ENCODE measurements around the gene DNAJB5. TPM values are rescaled to one million over a fixed set of nuclear protein-coding genes. Genes with fewer than 3 reads are reported as not detected.
"Not testable (repeated sequence)": the region's sequence is repeated elsewhere in the genome, so short reads cannot be mapped to it uniquely, and the experiment has no call there.

Gene DNAJB5
- total and polyA plus RNA-seq, 4 donors: 16.9 to 54.6 (median 36.0) TPM

GRCh38 chr9:34996905-34997279 is 7.3 kb downstream of the DNAJB5 start:
- 81% methylated on average over 9 of the region's 10 CpGs for WGBS (ENCODE audit: insufficient coverage)
- H3K36me3 ChIP-seq (ENCODE audit: control insufficient read depth, insufficient read depth, low read length): peaks cover 50% of the 10 kb centered on the region
- H3K27ac ChIP-seq (ENCODE audit: low read depth, low read length): no peak overlapping the region

GRCh38 chr9:34997379-34997781 is 7.8 kb downstream of the DNAJB5 start:
- H3K36me3 ChIP-seq (ENCODE audit: control insufficient read depth, insufficient read depth, low read length): peaks cover 47% of the 10 kb centered on the region

More at GRCh38 chr9:34996905-34997279, 7.3 kb downstream of the DNAJB5 start:
- H3K4me3 ChIP-seq (ENCODE audit: low read depth, low read length): no peak overlapping the region
- H3K27me3 ChIP-seq (ENCODE audit: control insufficient read depth, insufficient read depth, low read length): no peaks in the 10 kb centered on the region
- no peaks in the 10 kb centered on the region for H3K9me3 ChIP-seq (ENCODE audit: control insufficient read depth, insufficient read depth, low read length)
- H3K4me1 ChIP-seq (ENCODE audit: control insufficient read depth, insufficient read depth, low read length): peaks cover 35% of the 10 kb centered on the region
- no peak for DNase-seq (ENCODE audit: low read depth in 4 of 6, low spot score in 6 of 6)

GRCh38 chr9:34998266-34998665 is 8.7 kb downstream of the DNAJB5 start:
- 88% methylated on average over 1 of the region's 3 CpGs for WGBS (ENCODE audit: insufficient coverage)
- peaks cover 41% of the 10 kb centered on the region for H3K36me3 ChIP-seq (ENCODE audit: control insufficient read depth, insufficient read depth, low read length)
- no peak overlapping the region for H3K4me3 ChIP-seq (ENCODE audit: low read depth, low read length)
- DNase-seq (ENCODE audit: low read depth in 4 of 6, low spot score in 6 of 6): no peak
- H3K27me3 ChIP-seq (ENCODE audit: control insufficient read depth, insufficient read depth, low read length): no peaks in the 10 kb centered on the region
- no peaks in the 10 kb centered on the region for H3K9me3 ChIP-seq (ENCODE audit: control insufficient read depth, insufficient read depth, low read length)
- H3K4me1 ChIP-seq (ENCODE audit: control insufficient read depth, insufficient read depth, low read length): peaks cover 21% of the 10 kb centered on the region
- H3K27ac ChIP-seq (ENCODE audit: low read depth, low read length): no peak overlapping the region

More at GRCh38 chr9:34997379-34997781, 7.8 kb downstream of the DNAJB5 start:
- H3K27ac ChIP-seq (ENCODE audit: low read depth, low read length): no peak overlapping the region
- H3K4me1 ChIP-seq (ENCODE audit: control insufficient read depth, insufficient read depth, low read length): peaks cover 30% of the 10 kb centered on the region
- H3K4me3 ChIP-seq (ENCODE audit: low read depth, low read length): no peak overlapping the region
- H3K9me3 ChIP-seq (ENCODE audit: control insufficient read depth, insufficient read depth, low read length): no peaks in the 10 kb centered on the region
- no peak for DNase-seq (ENCODE audit: low read depth in 4 of 6, low spot score in 6 of 6)
- H3K27me3 ChIP-seq (ENCODE audit: control insufficient read depth, insufficient read depth, low read length): no peaks in the 10 kb centered on the region

- Histone ChIP-seq H3K4me1 (ENCODE audit: control insufficient read depth, insufficient read depth, low read length) (peaks cover 8% of the 10 kb centered on the region), H3K4me3 (ENCODE audit: low read depth, low read length) (no peak overlapping the region), H3K36me3 (ENCODE audit: control insufficient read depth, insufficient read depth, low read length) (peaks cover 33% of the 10 kb centered on the region), H3K27ac (ENCODE audit: low read depth, low read length) (no peak overlapping the region), H3K27me3 (ENCODE audit: control insufficient read depth, insufficient read depth, low read length) (no peaks in the 10 kb centered on the region), H3K9me3 (ENCODE audit: control insufficient read depth, insufficient read depth, low read length) (no peaks in the 10 kb centered on the region)
- 95% methylated on average over 2 of the region's 2 CpGs for WGBS (ENCODE audit: insufficient coverage)
- DNase-seq (ENCODE audit: low read depth in 4 of 6, low spot score in 6 of 6): no peak
Measured at GRCh38 chr9:34999576-34999975, 10.0 kb downstream of the DNAJB5 start.

- DNase-seq (ENCODE audit: low read depth in 4 of 6, low spot score in 6 of 6): no peak
- no peaks in the 10 kb centered on the region for H3K4me1 ChIP-seq (ENCODE audit: control insufficient read depth, insufficient read depth, low read length)
- no peak overlapping the region for H3K4me3 ChIP-seq (ENCODE audit: low read depth, low read length)
- peaks cover 24% of the 10 kb centered on the region for H3K36me3 ChIP-seq (ENCODE audit: control insufficient read depth, insufficient read depth, low read length)
- H3K9me3 ChIP-seq (ENCODE audit: control insufficient read depth, insufficient read depth, low read length): no peaks in the 10 kb centered on the region
- 78% methylated on average over 3 of the region's 6 CpGs for WGBS (ENCODE audit: insufficient coverage)
- no peaks in the 10 kb centered on the region for H3K27me3 ChIP-seq (ENCODE audit: control insufficient read depth, insufficient read depth, low read length)
- H3K27ac ChIP-seq (ENCODE audit: low read depth, low read length): no peak overlapping the region
Measured at GRCh38 chr9:35000535-35001284, 11.2 kb downstream of the DNAJB5 start.

GRCh38 chr9:35001285-35001677 is 11.7 kb downstream of the DNAJB5 start:
- no peak overlapping the region for H3K27ac ChIP-seq (ENCODE audit: low read depth, low read length)
- no peaks in the 10 kb centered on the region for H3K4me1 ChIP-seq (ENCODE audit: control insufficient read depth, insufficient read depth, low read length)
- H3K9me3 ChIP-seq (ENCODE audit: control insufficient read depth, insufficient read depth, low read length): no peaks in the 10 kb centered on the region
- no peaks in the 10 kb centered on the region for H3K27me3 ChIP-seq (ENCODE audit: control insufficient read depth, insufficient read depth, low read length)
- H3K4me3 ChIP-seq (ENCODE audit: low read depth, low read length): no peak overlapping the region
- 83% methylated on average over 1 of the region's 2 CpGs for WGBS (ENCODE audit: insufficient coverage)
- peaks cover 20% of the 10 kb centered on the region for H3K36me3 ChIP-seq (ENCODE audit: control insufficient read depth, insufficient read depth, low read length)
- no peak for DNase-seq (ENCODE audit: low read depth in 4 of 6, low spot score in 6 of 6)

- Histone ChIP-seq H3K4me1 (ENCODE audit: control insufficient read depth, insufficient read depth, low read length) (no peaks in the 10 kb centered on the region), H3K9me3 (ENCODE audit: control insufficient read depth, insufficient read depth, low read length) (no peaks in the 10 kb centered on the region), H3K36me3 (ENCODE audit: control insufficient read depth, insufficient read depth, low read length) (peaks cover 14% of the 10 kb centered on the region), H3K27ac (ENCODE audit: low read depth, low read length) (no peak overlapping the region), H3K4me3 (ENCODE audit: low read depth, low read length) (no peak overlapping the region), H3K27me3 (ENCODE audit: control insufficient read depth, insufficient read depth, low read length) (no peaks in the 10 kb centered on the region)
- DNase-seq (ENCODE audit: low read depth in 4 of 6, low spot score in 6 of 6): no peak
- 86% methylated on average over 1 of the region's 2 CpGs for WGBS (ENCODE audit: insufficient coverage)
Measured at GRCh38 chr9:35001803-35002502, 12.4 kb downstream of the DNAJB5 start.

- H3K4me1 ChIP-seq (ENCODE audit: control insufficient read depth, insufficient read depth, low read length): no peaks in the 10 kb centered on the region
- no peak for DNase-seq (ENCODE audit: low read depth in 4 of 6, low spot score in 6 of 6)
- H3K36me3 ChIP-seq (ENCODE audit: control insufficient read depth, insufficient read depth, low read length): peaks cover 7% of the 10 kb centered on the region
- H3K27me3 ChIP-seq (ENCODE audit: control insufficient read depth, insufficient read depth, low read length): no peaks in the 10 kb centered on the region
- no peak overlapping the region for H3K4me3 ChIP-seq (ENCODE audit: low read depth, low read length)
- no peaks in the 10 kb centered on the region for H3K9me3 ChIP-seq (ENCODE audit: control insufficient read depth, insufficient read depth, low read length)
- H3K27ac ChIP-seq (ENCODE audit: low read depth, low read length): no peak overlapping the region
Measured at GRCh38 chr9:35002623-35003022, 13.1 kb downstream of the DNAJB5 start.

GRCh38 chr9:35004299-35004698 is 14.8 kb downstream of the DNAJB5 start:
- H3K27me3 ChIP-seq (ENCODE audit: control insufficient read depth, insufficient read depth, low read length); H3K36me3 ChIP-seq (ENCODE audit: control insufficient read depth, insufficient read depth, low read length); H3K27ac ChIP-seq (ENCODE audit: low read depth, low read length); H3K4me3 ChIP-seq (ENCODE audit: low read depth, low read length); DNase-seq (ENCODE audit: low read depth in 4 of 6, low spot score in 6 of 6); H3K4me1 ChIP-seq (ENCODE audit: control insufficient read depth, insufficient read depth, low read length); H3K9me3 ChIP-seq (ENCODE audit: control insufficient read depth, insufficient read depth, low read length): not testable (repeated sequence)
- WGBS (ENCODE audit: insufficient coverage): 95% methylated on average over 14 of the region's 14 CpGs
